HCT116 (cell line): Measurements from ENCODE around the gene OIT3. TPM values are rescaled to one million over a fixed set of nuclear protein-coding genes. Genes with fewer than 3 reads are reported as not detected.

Source experiments
- ATAC-seq: fragments of 200-7000 bp; cut with Tn5 transposase; 2 replicates; pipeline ENCODE4 v1.9.1; 2020; ENCODE audit warnings: mild to moderate bottlenecking, moderate library complexity
- BruUV-seq: library from RNA; stranded (reverse); fragments of 400-500 nt; replicated peaks from 2 replicates; lab custom pipeline; 2021; lab: Mats Ljungman, UMichigan
- CTCF ChIA-PET: fragments of 300-600 bp; sonication (Branson Sonifier 250); formaldehyde crosslinking; loops from one replicate; lab custom pipeline; 2021; ENCODE audit warnings: antibody characterized with exemption; lab: Charles Lee
- POLR2A ChIA-PET: fragments of 300-600, 350-600 bp; sonication (Branson Sonifier 250); formaldehyde crosslinking; loops from one replicate; lab custom pipeline; 2021; ENCODE audit warnings: antibody characterized with exemption; lab: Charles Lee
- RAD21 ChIA-PET, 2 experiments: fragments of 300-600 bp; sonication (Branson Sonifier 250); formaldehyde crosslinking; loops; one replicate each; lab custom pipeline; 2023; ENCODE audit warnings: low total read pairs in 2 of 2; ENCODE audit not compliant: uncharacterized antibody in 2 of 2, unreplicated experiment in 2 of 2, low non-redundant PET in 1 of 2; lab: Charles Lee
- DNase-seq: peaks from one replicate; pipeline ENCODE4 v3.0.0-alpha.2; 2010; ENCODE audit warnings: low read depth, low spot score
- H2AFZ ChIP-seq: fragments of 200-600 bp; shearing (Covaris generic), sonication (generic); 2 replicates; pipeline ENCODE4 v1.6.1; 2017; ENCODE audit warnings: low read depth, mixed run types, mixed read lengths, antibody characterized with exemption, low read length; ENCODE audit not compliant: poor library complexity, severe bottlenecking
- H3K27ac ChIP-seq: 2 replicates; pipeline ENCODE4 v1.5.1; 2012; ENCODE audit warnings: low read depth, low read length
- H3K27me3 ChIP-seq: fragments of 200-600 bp; sonication (generic); 2 replicates; pipeline ENCODE4 v1.6.1; 2016; ENCODE audit warnings: mixed run types, low read length, mixed read lengths; ENCODE audit not compliant: insufficient read depth
- H3K36me3 ChIP-seq, 2 experiments: fragments of 200-500 bp in 1 of 2; fragments of 200-600 bp in 1 of 2; sonication (Bioruptor generic) in 1 of 2; sonication (generic) in 1 of 2; 2 replicates each; pipeline versions ENCODE4 v1.5.1 to v1.6.1; 2014 to 2016; ENCODE audit warnings: low read length in 2 of 2, inconsistent platforms in 1 of 2, mixed read lengths in 1 of 2, mixed run types in 1 of 2; ENCODE audit not compliant: insufficient read depth in 2 of 2, control insufficient read depth in 1 of 2
- H3K4me1 ChIP-seq, 2 experiments: fragments of 200-600 bp in 1 of 2; sonication (generic) in 1 of 2; 2 replicates each; pipeline versions ENCODE4 v1.5.1 to v1.6.1; 2012 to 2017; ENCODE audit warnings: low read length in 2 of 2, inconsistent platforms in 1 of 2, mild to moderate bottlenecking in 1 of 2, mixed read lengths in 1 of 2, mixed run types in 1 of 2, moderate library complexity in 1 of 2; ENCODE audit not compliant: insufficient read depth in 2 of 2, control insufficient read depth in 1 of 2
- H3K4me2 ChIP-seq: fragments of 200-600 bp; sonication (generic); 2 replicates; pipeline ENCODE4 v1.6.1; 2017; ENCODE audit warnings: mixed run types, low read length, mixed read lengths
- H3K4me3 ChIP-seq, 2 experiments: fragments of 200-600 bp in 1 of 2; sonication (generic) in 1 of 2; replicated peaks in 1 of 2; 2 replicates each; pipeline ENCODE4 v1.5.1; 2011 to 2016; ENCODE audit warnings: low read length in 2 of 2, control low read depth in 1 of 2, low read depth in 1 of 2, mild to moderate bottlenecking in 1 of 2, mixed read lengths in 1 of 2, mixed run types in 1 of 2
- H3K79me2 ChIP-seq: fragments of 200-600 bp; sonication (generic); 2 replicates; pipeline ENCODE4 v1.6.1; 2017; ENCODE audit warnings: mild to moderate bottlenecking, mixed run types, low read length, moderate library complexity, mixed read lengths; ENCODE audit not compliant: insufficient read depth
- H3K9ac ChIP-seq: fragments of 200-600 bp; sonication (generic); 2 replicates; pipeline ENCODE4 v1.6.1; 2016; ENCODE audit warnings: low read length, mixed read lengths
- H3K9me2 ChIP-seq: fragments of 200-600 bp; sonication (generic), shearing (Covaris generic); 2 replicates; pipeline ENCODE4 v1.6.1; 2017; ENCODE audit warnings: mixed run types, mild to moderate bottlenecking, moderate library complexity; ENCODE audit not compliant: insufficient read depth
- H3K9me3 ChIP-seq, 2 experiments: fragments of 200-500 bp in 1 of 2; fragments of 200-600 bp in 1 of 2; sonication (Bioruptor generic) in 1 of 2; sonication (generic) in 1 of 2; 2 replicates each; pipeline ENCODE4 v1.6.1; 2014 to 2017; ENCODE audit warnings: low read length in 2 of 2, mixed read lengths in 2 of 2, inconsistent platforms in 1 of 2, low read depth in 1 of 2, mild to moderate bottlenecking in 1 of 2, mixed run types in 1 of 2, moderate library complexity in 1 of 2; ENCODE audit not compliant: control insufficient read depth in 1 of 2, insufficient read depth in 1 of 2
- H4K20me1 ChIP-seq: fragments of 200-600 bp; sonication (generic), shearing (Covaris generic); 2 replicates; pipeline ENCODE4 v1.6.1; 2017; ENCODE audit warnings: mixed run types, mild to moderate bottlenecking, moderate library complexity; ENCODE audit not compliant: insufficient read depth
- CBX3 ChIP-seq: IDR thresholded peaks from 2 replicates; pipeline ENCODE4 v1.6.1; 2012; ENCODE audit warnings: low read depth
- EGR1 ChIP-seq: IDR thresholded peaks from 2 replicates; pipeline ENCODE4 v1.6.1; 2012; ENCODE audit warnings: low read depth
- ELF1 ChIP-seq: IDR thresholded peaks from 2 replicates; pipeline ENCODE4 v1.6.1; 2012; ENCODE audit warnings: low read depth, borderline replicate concordance
- EZH2 ChIP-seq: fragments of 200-600 bp; sonication (generic); IDR thresholded peaks from 2 replicates; pipeline ENCODE4 v1.6.1; 2017; ENCODE audit warnings: antibody characterized with exemption, mixed run types
- EZH2phosphoT487 ChIP-seq: fragments of 200-600 bp; IDR thresholded peaks from 2 replicates; pipeline ENCODE4 v1.6.1; 2018; ENCODE audit warnings: antibody characterized with exemption, borderline replicate concordance
- FOSL1 ChIP-seq: IDR thresholded peaks from 2 replicates; pipeline ENCODE4 v1.6.1; 2012; ENCODE audit warnings: low read depth
- JUND ChIP-seq: IDR thresholded peaks from 2 replicates; pipeline ENCODE4 v1.6.1; 2012
- POLR2A ChIP-seq: IDR thresholded peaks from 2 replicates; pipeline ENCODE4 v1.7.0; 2011; ENCODE audit warnings: borderline replicate concordance; ENCODE audit not compliant: insufficient read depth, insufficient read length; ENCODE audit errors: extremely low read depth
- POLR2AphosphoS5 ChIP-seq: IDR thresholded peaks from 2 replicates; pipeline ENCODE4 v1.6.1; 2011; ENCODE audit warnings: mild to moderate bottlenecking, low read depth, low read length, moderate library complexity
- RAD21 ChIP-seq: IDR thresholded peaks from 2 replicates; pipeline ENCODE4 v1.6.1; 2012; ENCODE audit warnings: low read depth, mild to moderate bottlenecking
- REST ChIP-seq: IDR thresholded peaks from 2 replicates; pipeline ENCODE4 v1.6.1; 2012; ENCODE audit warnings: low read depth
- SIN3A ChIP-seq: IDR thresholded peaks from 2 replicates; pipeline ENCODE4 v1.6.1; 2012; ENCODE audit warnings: low read depth
- SP1 ChIP-seq: IDR thresholded peaks from 2 replicates; pipeline ENCODE4 v1.6.1; 2012; ENCODE audit warnings: low read depth
- TCF7L2 ChIP-seq: IDR thresholded peaks from 2 replicates; pipeline ENCODE4 v1.7.0; 2011; ENCODE audit warnings: borderline replicate concordance, inconsistent platforms; ENCODE audit not compliant: insufficient read depth, insufficient read length; ENCODE audit errors: extremely low read depth
- YY1 ChIP-seq: IDR thresholded peaks from 2 replicates; pipeline ENCODE4 v1.6.1; 2011; ENCODE audit warnings: low read length, low read depth, moderate library complexity, mild to moderate bottlenecking; ENCODE audit not compliant: insufficient replicate concordance; ENCODE audit errors: extremely low read depth
- ZBTB33 ChIP-seq: IDR thresholded peaks from 2 replicates; pipeline ENCODE4 v1.6.1; 2011; ENCODE audit warnings: mild to moderate bottlenecking, low read length, moderate library complexity; ENCODE audit not compliant: insufficient replicate concordance; ENCODE audit errors: extremely low read depth
- ZFX ChIP-seq: fragments of 450-650 bp; IDR thresholded peaks from 2 replicates; pipeline ENCODE4 v1.6.1; 2017
- ZNF274 ChIP-seq: fragments of 200-500 bp; sonication (Bioruptor generic); IDR thresholded peaks from 2 replicates; pipeline ENCODE4 v1.6.1; 2014; ENCODE audit warnings: mild to moderate bottlenecking, low read depth, low read length, inconsistent platforms
- intact Hi-C: fragments of 100-400 bp; cut with micrococcal nuclease; formaldehyde crosslinking; loops from 2 replicates; pipeline ENCODE4 v1.10.0; 2022
- total RNA-seq: library from RNA; stranded (reverse); gene quantifications from one replicate; pipeline ENCODE4 v1.2.1, GENCODE V29; 2021; ENCODE audit not compliant: unreplicated experiment
- TF ChIP-seq, protein P1 (sequence below), 3 experiments: fragments of 200-600 bp in 1 of 3; sonication (generic) in 1 of 3; IDR thresholded peaks in 2 of 3; conservative IDR thresholded peaks in 1 of 3; 2 replicates each; pipeline ENCODE4 v1.5.1; 2012 to 2017; ENCODE audit warnings: low read depth in 2 of 3, low read length in 2 of 3, antibody characterized with exemption in 1 of 3, borderline replicate concordance in 1 of 3, control low read depth in 1 of 3, mild to moderate bottlenecking in 1 of 3, mixed read lengths in 1 of 3, mixed run types in 1 of 3, moderate library complexity in 1 of 3; ENCODE audit not compliant: insufficient read depth in 1 of 3
- TF ChIP-seq, protein P2 (sequence below): IDR thresholded peaks from 2 replicates; pipeline ENCODE4 v1.6.1; 2012

OIT3 gene
- total RNA-seq, 1 experiment from 2014 or later, result not detected

DNA sequence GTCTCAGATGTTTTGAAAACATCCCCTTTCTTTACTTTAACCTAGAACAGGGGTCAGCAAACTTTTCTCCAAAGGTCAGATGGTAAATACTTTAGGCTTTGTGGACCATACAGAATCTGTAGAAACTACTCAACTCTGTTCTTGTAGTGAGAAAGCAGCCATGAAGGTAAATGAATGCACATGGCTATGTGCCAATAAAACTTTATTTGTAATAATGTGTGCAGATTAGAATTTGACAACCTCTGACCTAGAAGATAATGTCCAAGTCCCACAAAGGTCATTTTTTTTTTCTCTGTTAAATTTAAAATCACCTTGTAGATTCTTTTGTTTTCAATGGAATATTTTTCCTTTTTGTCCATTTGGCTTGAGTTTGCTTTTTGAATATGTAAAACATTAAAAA is 17.2 kb downstream of the OIT3 start:
- ATAC-seq (no peak), DNase-seq (no peak)
- Histone ChIP-seq H4K20me1 (no peaks in the 10 kb centered on the region), H3K79me2 (no peaks in the 10 kb centered on the region), H2AFZ (no peak overlapping the region), H3K4me3 (no peak overlapping the region), H3K27me3 (no peaks in the 10 kb centered on the region), H3K27ac (no peak overlapping the region), H3K36me3 (no peaks in the 10 kb centered on the region), H3K9ac (no peak overlapping the region), H3K4me1 (no peaks in the 10 kb centered on the region), H3K9me2 (no peaks in the 10 kb centered on the region), H3K9me3 (no peaks in the 10 kb centered on the region), H3K4me2 (no peak overlapping the region)
- ChIA-PET RAD21 (no interaction called here), POLR2A (no interaction called here), CTCF (no interaction called here)
- intact Hi-C loops, result no loop called here
- no peak for TF ChIP-seq EGR1
- TF ChIP-seq ELF1, result no peak
- TF ChIP-seq ZNF274, result no peak
- no peak for TF ChIP-seq REST
- TF ChIP-seq RAD21, result no peak
- no peak for TF ChIP-seq POLR2AphosphoS5
- no peak for TF ChIP-seq ZBTB33
- no peak for TF ChIP-seq SP1
- TF ChIP-seq FOSL1, result no peak
- TF ChIP-seq POLR2A, result no peak
- TF ChIP-seq, protein P1, sequence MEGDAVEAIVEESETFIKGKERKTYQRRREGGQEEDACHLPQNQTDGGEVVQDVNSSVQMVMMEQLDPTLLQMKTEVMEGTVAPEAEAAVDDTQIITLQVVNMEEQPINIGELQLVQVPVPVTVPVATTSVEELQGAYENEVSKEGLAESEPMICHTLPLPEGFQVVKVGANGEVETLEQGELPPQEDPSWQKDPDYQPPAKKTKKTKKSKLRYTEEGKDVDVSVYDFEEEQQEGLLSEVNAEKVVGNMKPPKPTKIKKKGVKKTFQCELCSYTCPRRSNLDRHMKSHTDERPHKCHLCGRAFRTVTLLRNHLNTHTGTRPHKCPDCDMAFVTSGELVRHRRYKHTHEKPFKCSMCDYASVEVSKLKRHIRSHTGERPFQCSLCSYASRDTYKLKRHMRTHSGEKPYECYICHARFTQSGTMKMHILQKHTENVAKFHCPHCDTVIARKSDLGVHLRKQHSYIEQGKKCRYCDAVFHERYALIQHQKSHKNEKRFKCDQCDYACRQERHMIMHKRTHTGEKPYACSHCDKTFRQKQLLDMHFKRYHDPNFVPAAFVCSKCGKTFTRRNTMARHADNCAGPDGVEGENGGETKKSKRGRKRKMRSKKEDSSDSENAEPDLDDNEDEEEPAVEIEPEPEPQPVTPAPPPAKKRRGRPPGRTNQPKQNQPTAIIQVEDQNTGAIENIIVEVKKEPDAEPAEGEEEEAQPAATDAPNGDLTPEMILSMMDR (IDR thresholded peaks at IDR 0.05 in 2 of 3, conservative IDR thresholded peaks at IDR 0.05 in 1 of 3; ENCODE audit: borderline replicate concordance in 1 of 3, insufficient read depth in 1 of 3, low read depth in 2 of 3, low read length in 2 of 3), result no peak
- no peak for TF ChIP-seq TCF7L2
- TF ChIP-seq CBX3, result no peak
- TF ChIP-seq EZH2phosphoT487, result no peak
- TF ChIP-seq ZFX, result no peak
- no peak for TF ChIP-seq SIN3A
- TF ChIP-seq, protein P2, sequence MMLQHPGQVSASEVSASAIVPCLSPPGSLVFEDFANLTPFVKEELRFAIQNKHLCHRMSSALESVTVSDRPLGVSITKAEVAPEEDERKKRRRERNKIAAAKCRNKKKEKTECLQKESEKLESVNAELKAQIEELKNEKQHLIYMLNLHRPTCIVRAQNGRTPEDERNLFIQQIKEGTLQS, result no peak
- no peak for TF ChIP-seq YY1
- no peak for TF ChIP-seq JUND
- TF ChIP-seq EZH2, result no peak
- no TSS peak for BruUV-seq
